ENCODE data around the gene SLC25A47.

Gene SLC25A47

GRCh38 chr14:100323121-100323941 lies at the start of gene SLC25A47:
TSS of gene SLC25A47 (plus strand) at chr14:100323339. CDS start at chr14:100323415, 76 bp downstream.
- TF ChIP-seq CTCF (conservative IDR thresholded peaks at IDR 0.05; ENCODE audit: low read depth, low read length), result no peak
- no peaks in the 10 kb centered on the region for H3K4me1 ChIP-seq (ENCODE audit: low read depth, poor library complexity, severe bottlenecking)
- H2AFZ ChIP-seq (ENCODE audit: low read depth), result no peak within 1 kb of the TSS
- no peaks in the 10 kb centered on the region for H3K36me3 ChIP-seq (ENCODE audit: insufficient read depth)
- H3K27me3 ChIP-seq (ENCODE audit: insufficient read depth, low read depth), result no peaks in the 10 kb centered on the region
- H3K9ac ChIP-seq, result no peak within 1 kb of the TSS
- no peak within 1 kb of the TSS for H3K27ac ChIP-seq
- no peaks in the 10 kb centered on the region for H3K79me2 ChIP-seq (ENCODE audit: insufficient read depth, low read depth)
- no peaks in the 10 kb centered on the region for H4K20me1 ChIP-seq (ENCODE audit: insufficient read depth)
- no peak within 1 kb of the TSS for H3K4me2 ChIP-seq
- no peak within 1 kb of the TSS for H3K4me3 ChIP-seq (IDR thresholded peaks at IDR 0.05; ENCODE audit: insufficient read depth, low read depth, low read length)

GRCh38 chr14:100274250-100274649 lies 48.9 kb upstream of the SLC25A47 start:
- Histone ChIP-seq H3K4me3 (IDR thresholded peaks at IDR 0.05; ENCODE audit: insufficient read depth, low read depth, low read length) (no peak overlapping the region), H3K27me3 (ENCODE audit: insufficient read depth, low read depth) (no peaks in the 10 kb centered on the region), H3K4me1 (ENCODE audit: low read depth, poor library complexity, severe bottlenecking) (peaks cover 27% of the 10 kb centered on the region), H3K79me2 (ENCODE audit: insufficient read depth, low read depth) (peaks cover 80% of the 10 kb centered on the region), H3K4me2 (no peak overlapping the region), H2AFZ (ENCODE audit: low read depth) (no peak overlapping the region), H3K36me3 (ENCODE audit: insufficient read depth) (no peaks in the 10 kb centered on the region), H3K27ac (no peak overlapping the region), H4K20me1 (ENCODE audit: insufficient read depth) (peaks cover 23% of the 10 kb centered on the region), H3K9ac (no peak overlapping the region)
- no peak for TF ChIP-seq CTCF (conservative IDR thresholded peaks at IDR 0.05; ENCODE audit: low read depth, low read length)

GRCh38 chr14:100275214-100275613 lies 47.9 kb upstream of the SLC25A47 start:
- no peak overlapping the region for H3K27ac ChIP-seq
- H2AFZ ChIP-seq (ENCODE audit: low read depth), result no peak overlapping the region
- peaks cover 81% of the 10 kb centered on the region for H3K79me2 ChIP-seq (ENCODE audit: insufficient read depth, low read depth)
- H3K27me3 ChIP-seq (ENCODE audit: insufficient read depth, low read depth), result no peaks in the 10 kb centered on the region
- H3K4me1 ChIP-seq (ENCODE audit: low read depth, poor library complexity, severe bottlenecking), result peaks cover 28% of the 10 kb centered on the region
- no peak overlapping the region for H3K9ac ChIP-seq
- no peak overlapping the region for H3K4me3 ChIP-seq (IDR thresholded peaks at IDR 0.05; ENCODE audit: insufficient read depth, low read depth, low read length)
- no peak for TF ChIP-seq CTCF (conservative IDR thresholded peaks at IDR 0.05; ENCODE audit: low read depth, low read length)
- no peaks in the 10 kb centered on the region for H3K36me3 ChIP-seq (ENCODE audit: insufficient read depth)
- H4K20me1 ChIP-seq (ENCODE audit: insufficient read depth), result peaks cover 21% of the 10 kb centered on the region
- no peak overlapping the region for H3K4me2 ChIP-seq

- H3K27ac ChIP-seq, result 0 out of 2 replicates have a peak overlapping the region, but pooled peaks have one; percentile 17
- TF ChIP-seq CTCF (conservative IDR thresholded peaks at IDR 0.05; ENCODE audit: low read depth, low read length), result no peak
- H3K79me2 ChIP-seq (ENCODE audit: insufficient read depth, low read depth), result peaks cover 55% of the 10 kb centered on the region
- no peak overlapping the region for H3K4me3 ChIP-seq (IDR thresholded peaks at IDR 0.05; ENCODE audit: insufficient read depth, low read depth, low read length)
- H2AFZ ChIP-seq (ENCODE audit: low read depth), result no peak overlapping the region
- no peaks in the 10 kb centered on the region for H3K36me3 ChIP-seq (ENCODE audit: insufficient read depth)
- no peak overlapping the region for H3K9ac ChIP-seq
- no peak overlapping the region for H3K4me2 ChIP-seq
- peaks cover 28% of the 10 kb centered on the region for H3K4me1 ChIP-seq (ENCODE audit: low read depth, poor library complexity, severe bottlenecking)
- H4K20me1 ChIP-seq (ENCODE audit: insufficient read depth), result peaks cover 12% of the 10 kb centered on the region; the same call in 1 of the 2 replicates
- H3K27me3 ChIP-seq (ENCODE audit: insufficient read depth, low read depth), result no peaks in the 10 kb centered on the region
Measured at GRCh38 chr14:100278702-100279101, 44.4 kb upstream of the SLC25A47 start.

All from KMS-11 (cell line).